ENCODE measurements around the gene STIMATE.

DNA sequence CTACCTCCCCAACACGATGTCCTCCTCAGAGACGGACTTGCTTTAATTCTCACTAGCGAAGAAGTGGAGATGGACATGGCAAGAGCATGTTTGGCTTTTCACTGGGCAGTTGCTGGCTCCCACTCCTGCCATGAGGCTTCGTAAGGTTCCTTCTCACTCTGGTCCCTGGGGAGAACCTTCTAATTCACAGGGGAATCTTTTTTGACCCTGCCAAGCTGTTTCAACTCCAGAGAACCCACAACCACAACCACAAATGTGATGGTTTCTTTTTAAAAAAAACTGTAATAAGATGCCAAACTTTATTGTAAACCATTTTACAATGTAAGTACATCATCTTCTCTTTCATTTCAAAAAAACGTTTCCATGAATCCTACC is 60.9 kb downstream of the STIMATE start:
- TF ChIP-seq ZNF274 (IDR thresholded peaks at IDR 0.05; ENCODE audit: low read depth, low read length): no peak
- TF ChIP-seq SUZ12 (IDR thresholded peaks at IDR 0.05; ENCODE audit: extremely low read depth, insufficient read depth, insufficient read length): no peak
- TF ChIP-seq YY1 (IDR thresholded peaks at IDR 0.05; ENCODE audit: insufficient read depth, insufficient read length): no peak

All from NT2/D1 (cell line).